ENCODE measurements around the gene ZNF264.
A peak's percentile ranks its signal among the peaks of the same experiment; 100 is the strongest.

Gene ZNF264

GRCh38 chr19:57212109-57212508, 20.8 kb downstream of the ZNF264 start:
- H3K4me3 ChIP-seq (replicated peaks in 1 of 2; ENCODE audit: low read depth in 2 of 2, low read length in 2 of 2), result no peak overlapping the region
- no peak for TF ChIP-seq CTCF (IDR thresholded peaks at IDR 0.05; ENCODE audit: low read depth, low read length)
- peak in 1 of 2 donors; percentile 14 for DNase-seq (ENCODE audit: low read depth in 2 of 2)

- H3K4me3 ChIP-seq (replicated peaks in 1 of 2; ENCODE audit: low read depth in 2 of 2, low read length in 2 of 2), result no peak overlapping the region
- no peak for TF ChIP-seq CTCF (IDR thresholded peaks at IDR 0.05; ENCODE audit: low read depth, low read length)
- DNase-seq (ENCODE audit: low read depth in 2 of 2), result no peak
Measured at GRCh38 chr19:57227502-57227901, 36.2 kb downstream of the ZNF264 start.

GRCh38 chr19:57231686-57232085, 40.4 kb downstream of the ZNF264 start:
- DNase-seq (ENCODE audit: low read depth in 2 of 2), result no peak
- no peak for TF ChIP-seq CTCF (IDR thresholded peaks at IDR 0.05; ENCODE audit: low read depth, low read length)
- H3K4me3 ChIP-seq (replicated peaks in 1 of 2; ENCODE audit: low read depth in 2 of 2, low read length in 2 of 2), result no peak overlapping the region

GRCh38 chr19:57233207-57233606, 41.9 kb downstream of the ZNF264 start:
- no peak overlapping the region for H3K4me3 ChIP-seq (replicated peaks in 1 of 2; ENCODE audit: low read depth in 2 of 2, low read length in 2 of 2)

GRCh38 chr19:57239982-57240310, 48.6 kb downstream of the ZNF264 start:
- peak overlapping the region; percentile 83 to 92 for H3K4me3 ChIP-seq (replicated peaks in 1 of 2; ENCODE audit: low read depth in 2 of 2, low read length in 2 of 2)
- peak in 1 of 2 donors; percentile 7 for DNase-seq (ENCODE audit: low read depth in 2 of 2)
- no peak for TF ChIP-seq CTCF (IDR thresholded peaks at IDR 0.05; ENCODE audit: low read depth, low read length)

More at GRCh38 chr19:57233207-57233606, 41.9 kb downstream of the ZNF264 start:
- no peak for TF ChIP-seq CTCF (IDR thresholded peaks at IDR 0.05; ENCODE audit: low read depth, low read length)
- no peak for DNase-seq (ENCODE audit: low read depth in 2 of 2)

- H3K4me3 ChIP-seq (replicated peaks in 1 of 2; ENCODE audit: low read depth in 2 of 2, low read length in 2 of 2), result peak within 1 kb of the TSS; percentile 83 to 92
- TF ChIP-seq CTCF (IDR thresholded peaks at IDR 0.05; ENCODE audit: low read depth, low read length), result peak; percentile 18
- DNase-seq (ENCODE audit: low read depth in 2 of 2), result peak; percentile 93
Measured at GRCh38 chr19:57240311-57241090, 49.2 kb downstream of the ZNF264 start, which contains the start of gene ZNF805. TSS of gene ZNF805 (plus strand) at chr19:57240632. CDS start at chr19:57240892, 260 bp downstream.

All from cardiac fibroblast (primary cell).